ENCODE results near the gene FAM9A. TPM values are rescaled to one million over a fixed set of nuclear protein-coding genes. Genes with fewer than 3 reads are reported as not detected.

FAM9A gene
- total RNA-seq, 1 donor from 2014 or later, result not detected

DNA sequence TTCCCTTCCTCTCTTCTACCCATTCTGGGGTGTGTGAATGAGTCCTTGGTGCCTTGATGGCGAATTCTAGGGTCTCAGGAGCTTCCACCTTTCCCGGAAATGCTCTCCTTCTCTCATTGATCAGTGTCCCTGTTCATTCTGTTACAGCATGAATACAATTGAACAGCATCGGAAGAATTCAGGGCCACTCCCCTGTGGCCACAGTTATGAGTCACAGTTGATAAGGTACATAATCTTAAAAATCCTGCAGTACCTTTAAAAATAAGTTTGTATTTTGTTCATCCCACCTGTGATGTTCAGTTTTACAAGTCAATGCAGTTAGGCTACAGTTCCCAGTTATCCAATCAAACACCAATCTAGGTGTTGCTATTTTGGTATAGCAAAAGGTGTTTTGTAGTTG is 47.3 kb upstream of the FAM9A start:
- TF ChIP-seq, protein P1, sequence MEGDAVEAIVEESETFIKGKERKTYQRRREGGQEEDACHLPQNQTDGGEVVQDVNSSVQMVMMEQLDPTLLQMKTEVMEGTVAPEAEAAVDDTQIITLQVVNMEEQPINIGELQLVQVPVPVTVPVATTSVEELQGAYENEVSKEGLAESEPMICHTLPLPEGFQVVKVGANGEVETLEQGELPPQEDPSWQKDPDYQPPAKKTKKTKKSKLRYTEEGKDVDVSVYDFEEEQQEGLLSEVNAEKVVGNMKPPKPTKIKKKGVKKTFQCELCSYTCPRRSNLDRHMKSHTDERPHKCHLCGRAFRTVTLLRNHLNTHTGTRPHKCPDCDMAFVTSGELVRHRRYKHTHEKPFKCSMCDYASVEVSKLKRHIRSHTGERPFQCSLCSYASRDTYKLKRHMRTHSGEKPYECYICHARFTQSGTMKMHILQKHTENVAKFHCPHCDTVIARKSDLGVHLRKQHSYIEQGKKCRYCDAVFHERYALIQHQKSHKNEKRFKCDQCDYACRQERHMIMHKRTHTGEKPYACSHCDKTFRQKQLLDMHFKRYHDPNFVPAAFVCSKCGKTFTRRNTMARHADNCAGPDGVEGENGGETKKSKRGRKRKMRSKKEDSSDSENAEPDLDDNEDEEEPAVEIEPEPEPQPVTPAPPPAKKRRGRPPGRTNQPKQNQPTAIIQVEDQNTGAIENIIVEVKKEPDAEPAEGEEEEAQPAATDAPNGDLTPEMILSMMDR (IDR thresholded peaks at IDR 0.05), result no peak
- no peaks in the 10 kb centered on the region for H3K36me3 Mint-ChIP-seq (ENCODE audit: low read depth)
- no peak for DNase-seq (ENCODE audit: low spot score)
- peaks cover 11% of the 10 kb centered on the region for H3K9me3 Mint-ChIP-seq (ENCODE audit: low read depth)
- H3K27me3 Mint-ChIP-seq (ENCODE audit: low read depth), result no peaks in the 10 kb centered on the region
- H3K4me3 Mint-ChIP-seq (ENCODE audit: unreplicated experiment), result no peak overlapping the region
- H3K27ac Mint-ChIP-seq (ENCODE audit: unreplicated experiment), result no peak overlapping the region
- peaks cover 5% of the 10 kb centered on the region for H3K4me1 Mint-ChIP-seq (ENCODE audit: low read depth)

DNA sequence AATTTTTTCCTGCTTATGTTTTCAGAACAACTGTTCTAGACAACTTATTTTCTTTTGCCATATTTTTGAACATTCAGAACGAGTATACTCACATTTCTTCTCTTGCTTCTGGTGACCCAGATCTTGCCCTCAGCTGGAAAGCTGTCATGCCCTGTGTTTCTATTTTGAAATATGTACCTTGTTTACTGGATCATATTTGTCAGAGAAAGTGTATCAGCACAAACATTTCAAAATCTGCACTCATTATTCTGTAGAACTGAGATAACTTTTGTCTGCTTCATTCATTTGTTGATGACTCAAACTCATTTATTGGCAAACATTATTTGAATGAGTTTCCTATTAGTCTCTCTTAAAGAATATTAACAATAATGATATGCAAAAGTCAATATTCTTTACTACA is 46.2 kb upstream of the FAM9A start:
- H3K27me3 Mint-ChIP-seq (ENCODE audit: low read depth), result no peaks in the 10 kb centered on the region
- H3K4me3 Mint-ChIP-seq (ENCODE audit: unreplicated experiment), result no peak overlapping the region
- DNase-seq (ENCODE audit: low spot score), result no peak
- no peak overlapping the region for H3K27ac Mint-ChIP-seq (ENCODE audit: unreplicated experiment)
- no peaks in the 10 kb centered on the region for H3K36me3 Mint-ChIP-seq (ENCODE audit: low read depth)
- TF ChIP-seq, protein P1 (IDR thresholded peaks at IDR 0.05), result no peak
- H3K9me3 Mint-ChIP-seq (ENCODE audit: low read depth), result peaks cover 7% of the 10 kb centered on the region
- H3K4me1 Mint-ChIP-seq (ENCODE audit: low read depth), result peaks cover 5% of the 10 kb centered on the region

DNA sequence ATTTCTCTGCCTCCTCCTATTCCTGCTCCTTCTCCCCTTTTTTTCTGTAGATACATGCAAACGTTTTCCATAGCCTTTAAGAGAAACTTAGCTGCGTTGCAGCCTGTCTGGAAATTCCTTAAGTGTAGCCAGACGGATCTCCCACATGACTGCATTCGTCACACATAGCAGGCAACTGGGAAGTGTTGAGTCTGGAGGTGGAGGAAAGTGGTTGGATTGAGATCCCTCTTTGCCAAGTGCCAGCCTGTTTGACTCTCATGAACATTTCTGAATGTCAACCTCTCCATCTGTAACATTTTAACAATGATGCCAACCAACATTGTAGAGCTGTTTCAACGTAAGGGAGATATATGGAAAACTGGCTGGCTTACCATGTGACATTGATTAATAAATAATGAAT is 45.1 kb upstream of the FAM9A start:
- Mint-ChIP-seq H3K4me1 (ENCODE audit: low read depth) (peaks cover 5% of the 10 kb centered on the region), H3K27me3 (ENCODE audit: low read depth) (no peaks in the 10 kb centered on the region), H3K36me3 (ENCODE audit: low read depth) (no peaks in the 10 kb centered on the region), H3K9me3 (ENCODE audit: low read depth) (peaks cover 3% of the 10 kb centered on the region), H3K27ac (ENCODE audit: unreplicated experiment) (no peak overlapping the region), H3K4me3 (ENCODE audit: unreplicated experiment) (peak overlapping the region; percentile 3)
- no peak for DNase-seq (ENCODE audit: low spot score)
- TF ChIP-seq, protein P1 (IDR thresholded peaks at IDR 0.05), result no peak

DNA sequence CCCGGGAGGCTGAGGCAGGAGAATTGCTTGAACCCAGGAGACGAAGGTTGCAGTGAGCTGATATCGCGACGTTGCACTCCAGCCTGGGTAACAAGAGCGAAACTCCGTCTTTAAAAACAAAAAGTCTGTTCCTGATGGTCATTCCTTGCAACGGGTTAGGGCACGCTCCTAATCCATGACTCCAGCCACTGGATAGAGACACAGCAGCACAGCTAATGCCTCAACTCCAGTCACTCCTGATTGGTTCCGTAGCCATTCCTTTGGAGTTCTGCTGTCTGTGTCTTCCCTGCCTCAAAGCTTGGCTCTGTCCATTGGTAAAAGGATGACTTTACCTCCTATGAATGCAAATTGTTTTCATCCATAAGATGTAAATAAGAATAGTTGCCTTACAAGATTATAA is 44.3 kb upstream of the FAM9A start:
- TF ChIP-seq, protein P1 (IDR thresholded peaks at IDR 0.05), result no peak
- no peak for DNase-seq (ENCODE audit: low spot score)
- H3K27me3 Mint-ChIP-seq (ENCODE audit: low read depth), result no peaks in the 10 kb centered on the region
- H3K4me1 Mint-ChIP-seq (ENCODE audit: low read depth), result peaks cover 5% of the 10 kb centered on the region
- peaks cover 3% of the 10 kb centered on the region for H3K9me3 Mint-ChIP-seq (ENCODE audit: low read depth)
- H3K27ac Mint-ChIP-seq (ENCODE audit: unreplicated experiment), result no peak overlapping the region
- H3K4me3 Mint-ChIP-seq (ENCODE audit: unreplicated experiment), result no peak overlapping the region
- H3K36me3 Mint-ChIP-seq (ENCODE audit: low read depth), result no peaks in the 10 kb centered on the region

DNA sequence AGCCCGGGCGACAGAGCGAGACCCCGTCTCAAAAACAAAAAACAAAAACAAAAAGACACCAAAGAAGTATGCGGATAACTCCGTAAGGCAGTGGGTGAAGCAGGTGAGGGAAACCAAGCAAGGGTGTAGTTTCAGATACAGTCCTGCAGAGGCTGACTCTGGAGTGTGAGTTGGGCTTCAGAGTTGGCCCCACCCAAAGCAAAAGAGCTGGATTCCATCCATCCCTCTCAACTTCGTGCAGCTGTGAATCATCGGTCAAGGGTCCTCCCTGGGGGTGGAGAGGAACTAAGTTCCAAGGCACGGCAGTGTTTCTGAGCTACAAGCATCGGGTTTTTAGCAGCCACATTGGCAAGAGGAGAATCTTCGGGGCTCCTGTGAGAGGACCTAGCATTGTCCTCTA is 43.9 kb upstream of the FAM9A start:
- TF ChIP-seq, protein P1 (IDR thresholded peaks at IDR 0.05), result no peak
- Mint-ChIP-seq H3K27ac (ENCODE audit: unreplicated experiment) (no peak overlapping the region), H3K9me3 (ENCODE audit: low read depth) (peaks cover 3% of the 10 kb centered on the region), H3K36me3 (ENCODE audit: low read depth) (no peaks in the 10 kb centered on the region), H3K4me3 (ENCODE audit: unreplicated experiment) (no peak overlapping the region), H3K4me1 (ENCODE audit: low read depth) (peaks cover 5% of the 10 kb centered on the region), H3K27me3 (ENCODE audit: low read depth) (no peaks in the 10 kb centered on the region)
- DNase-seq (ENCODE audit: low spot score), result no peak
